Natural killer cell (primary cell): Measurements from ENCODE around the gene PRSS33. TPM values are rescaled to one million over a fixed set of nuclear protein-coding genes. Genes with fewer than 3 reads are reported as not detected.

Experiments used
- ATAC-seq, 3 donors: fragments of 150-1000 bp in 2 of 3; fragments of 200-7000 bp in 1 of 3; cut with Tn5 transposase; 1 replicate in 1 of 3; 2 replicates in 2 of 3; pipeline ENCODE4 v1.10.0; 2021; ENCODE audit warnings: mild to moderate bottlenecking in 2 of 3, moderate library complexity in 2 of 3
- DNase-seq, 2 donors: peaks; one replicate each; pipeline versions ENCODE4 v3.0.0 to v3.0.0-alpha.2; 2013 to 2021; ENCODE audit warnings: mixed read lengths in 1 of 2
- H3K27ac ChIP-seq: one replicate; pipeline ENCODE4 v1.5.1; 2013; ENCODE audit warnings: mild to moderate bottlenecking, low read length
- H3K27me3 ChIP-seq: one replicate; pipeline ENCODE4 v1.6.1; 2013; ENCODE audit warnings: low read length; ENCODE audit not compliant: control insufficient read depth, insufficient read depth
- H3K36me3 ChIP-seq: one replicate; pipeline ENCODE4 v1.6.1; 2013; ENCODE audit warnings: low read length; ENCODE audit not compliant: control insufficient read depth, insufficient read depth
- H3K4me1 ChIP-seq: one replicate; pipeline ENCODE4 v1.6.1; 2013; ENCODE audit warnings: low read length; ENCODE audit not compliant: control insufficient read depth, insufficient read depth
- H3K4me3 ChIP-seq: one replicate; pipeline ENCODE4 v1.5.1; 2013; ENCODE audit warnings: low read length
- H3K9me3 ChIP-seq: one replicate; pipeline ENCODE4 v1.6.1; 2013; ENCODE audit warnings: low read length; ENCODE audit not compliant: control insufficient read depth, insufficient read depth
- H3K27ac Mint-ChIP-seq, 2 donors: one replicate each; pipeline ENCODE4 v1.8.0; 2022; ENCODE audit warnings: mild to moderate bottlenecking in 2 of 2, mixed read lengths in 2 of 2, moderate library complexity in 1 of 2
- H3K27me3 Mint-ChIP-seq, 2 donors: one replicate each; pipeline ENCODE4 v1.8.0; 2022; ENCODE audit warnings: low read depth in 2 of 2, mixed read lengths in 2 of 2
- H3K36me3 Mint-ChIP-seq: one replicate; pipeline ENCODE4 v1.8.0; 2022; ENCODE audit warnings: mixed read lengths
- H3K4me1 Mint-ChIP-seq, 2 donors: one replicate each; pipeline ENCODE4 v1.8.0; 2022; ENCODE audit warnings: mixed read lengths in 2 of 2
- H3K4me3 Mint-ChIP-seq: one replicate; pipeline ENCODE4 v1.8.0; 2022; ENCODE audit warnings: mild to moderate bottlenecking, moderate library complexity, mixed read lengths
- H3K9me3 Mint-ChIP-seq, 2 donors: one replicate each; pipeline ENCODE4 v1.8.0; 2022; ENCODE audit warnings: mixed read lengths in 2 of 2
- WGBS: methylation state at CpG from one replicate; pipeline ENCODE4 v1.1.7; 2013; ENCODE audit warnings: missing lambda C conversion rate; ENCODE audit not compliant: insufficient coverage; 5-methylcytosine and 5-hydroxymethylcytosine counted together
- intact Hi-C: fragments of 100-400 bp; cut with micrococcal nuclease; formaldehyde crosslinking; loops from one replicate; pipeline ENCODE4 v1.14.2; 2022
- total RNA-seq, 4 donors: library from RNA; stranded (reverse); fragments of 120-200 nt in 1 of 4; gene quantifications; one replicate each; pipeline versions ENCODE4 v1.2.3 to v1.2.4, GENCODE V29; 2013 to 2022
- TF ChIP-seq, protein P1 (sequence below): fragments of 200-600 bp; IDR thresholded peaks from one replicate; pipeline ENCODE4 v1.8.0; 2022; ENCODE audit warnings: antibody characterized with exemption

Gene PRSS33
- total RNA-seq, 3 donors from 2014 or later (not counting 1 experiment from before 2014, with no cell fraction given), result 0.20 to 0.63 (median 0.54) TPM

DNA sequence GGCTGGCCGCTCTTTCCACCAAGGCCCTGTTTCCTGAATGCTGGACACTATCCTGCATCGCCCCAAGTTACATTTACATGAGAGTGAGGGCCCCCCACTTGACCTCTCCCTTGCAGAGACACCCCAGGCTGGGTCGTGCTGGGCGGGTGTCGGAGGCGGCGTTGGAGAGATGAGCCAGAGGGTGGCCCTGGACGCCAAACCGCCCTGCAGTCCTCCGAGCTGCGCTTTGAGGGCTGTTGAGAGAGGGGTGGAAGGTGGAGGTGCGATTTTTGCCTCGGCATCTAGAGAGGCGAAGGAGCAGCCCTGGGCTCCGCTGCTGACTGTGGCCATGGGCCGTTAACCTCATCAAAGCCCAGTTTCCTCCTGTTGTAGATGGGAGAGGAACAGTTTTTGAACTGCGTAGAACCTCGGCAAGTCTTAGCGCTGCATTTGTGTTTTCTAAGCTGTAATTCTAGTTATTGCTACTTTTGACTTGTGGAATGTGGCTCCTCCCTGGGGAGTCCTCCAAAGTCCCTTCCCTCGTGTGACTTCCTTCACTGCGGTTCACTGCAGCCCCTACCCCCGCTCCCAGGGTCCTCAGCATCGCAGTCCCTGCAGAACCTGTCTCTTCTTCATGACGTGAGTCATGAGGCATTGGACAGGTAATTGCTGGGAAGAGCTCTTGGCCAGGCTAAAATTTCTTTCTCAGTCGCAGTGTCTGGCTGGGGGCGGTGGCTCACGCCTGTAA lies 9.3 kb downstream of the PRSS33 start:
- ATAC-seq (peak; percentile 35 to 42 (median 41)), DNase-seq (peak; percentile 50 to 74)
- Histone ChIP-seq H3K36me3 (peaks cover 13% of the 10 kb centered on the region), H3K4me3 (peak overlapping the region; percentile 95), H3K27me3 (no peaks in the 10 kb centered on the region), H3K4me1 (peaks cover 49% of the 10 kb centered on the region), H3K9me3 (no peaks in the 10 kb centered on the region), H3K27ac (peak overlapping the region; percentile 95)
- Mint-ChIP-seq H3K9me3 (no peaks in the 10 kb centered on the region), H3K27me3 (no peaks in the 10 kb centered on the region), H3K36me3 (no peaks in the 10 kb centered on the region), H3K4me1 (peaks cover 19 to 32% of the 10 kb centered on the region in 2 donors), H3K27ac (peak overlapping the region; percentile 93 to 95), H3K4me3 (peak overlapping the region; percentile 90)
- TF ChIP-seq, protein P1, sequence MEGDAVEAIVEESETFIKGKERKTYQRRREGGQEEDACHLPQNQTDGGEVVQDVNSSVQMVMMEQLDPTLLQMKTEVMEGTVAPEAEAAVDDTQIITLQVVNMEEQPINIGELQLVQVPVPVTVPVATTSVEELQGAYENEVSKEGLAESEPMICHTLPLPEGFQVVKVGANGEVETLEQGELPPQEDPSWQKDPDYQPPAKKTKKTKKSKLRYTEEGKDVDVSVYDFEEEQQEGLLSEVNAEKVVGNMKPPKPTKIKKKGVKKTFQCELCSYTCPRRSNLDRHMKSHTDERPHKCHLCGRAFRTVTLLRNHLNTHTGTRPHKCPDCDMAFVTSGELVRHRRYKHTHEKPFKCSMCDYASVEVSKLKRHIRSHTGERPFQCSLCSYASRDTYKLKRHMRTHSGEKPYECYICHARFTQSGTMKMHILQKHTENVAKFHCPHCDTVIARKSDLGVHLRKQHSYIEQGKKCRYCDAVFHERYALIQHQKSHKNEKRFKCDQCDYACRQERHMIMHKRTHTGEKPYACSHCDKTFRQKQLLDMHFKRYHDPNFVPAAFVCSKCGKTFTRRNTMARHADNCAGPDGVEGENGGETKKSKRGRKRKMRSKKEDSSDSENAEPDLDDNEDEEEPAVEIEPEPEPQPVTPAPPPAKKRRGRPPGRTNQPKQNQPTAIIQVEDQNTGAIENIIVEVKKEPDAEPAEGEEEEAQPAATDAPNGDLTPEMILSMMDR, result no peak
- intact Hi-C loops, result loop anchor here (2.0 kb wide), 2 partner anchors 25 to 91 kb away; partner anchors contain the start of gene SRRM2
- 9% methylated on average over 27 of the region's 27 CpGs for WGBS

DNA sequence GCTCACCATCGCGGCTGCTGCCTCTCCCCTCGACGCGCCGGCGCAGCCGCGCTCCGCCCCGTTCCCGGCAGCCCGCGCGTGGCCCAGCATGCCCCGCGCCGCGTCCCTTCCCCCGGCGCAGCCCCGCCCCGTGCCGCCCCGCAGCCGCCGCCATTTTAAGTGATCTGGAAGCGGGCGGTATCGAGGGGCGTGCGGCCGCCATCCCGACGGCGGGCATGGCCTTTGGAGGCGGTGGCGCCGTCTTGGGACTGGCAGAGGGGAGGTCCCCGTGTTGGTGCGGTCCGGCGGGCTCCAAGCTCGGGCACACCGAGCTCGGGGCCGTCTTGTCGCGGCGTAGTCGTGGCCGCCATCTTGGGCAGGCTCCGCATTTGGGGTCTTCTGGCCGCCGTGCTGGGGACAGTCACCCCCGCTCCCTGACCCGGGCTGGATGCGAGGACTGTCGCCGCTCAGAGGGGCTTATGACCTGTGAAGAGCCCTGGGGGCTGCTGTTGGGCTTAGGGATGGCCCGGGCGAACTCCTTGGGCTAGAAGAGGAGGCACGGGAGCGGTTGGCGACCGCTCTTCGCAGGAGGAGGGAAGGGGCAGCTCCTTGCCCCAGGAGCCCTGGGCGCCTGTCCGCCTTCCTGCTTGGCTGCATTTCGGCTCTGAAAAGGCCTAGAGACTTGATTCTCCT lies 10.0 kb downstream of the PRSS33 start, which contains the start of gene ELOB:
Gene ELOB, minus strand, starts transcription at position 50 of the 672 bp plus-strand sequence. Its CDS starts 41 bp downstream, at position 9.
- peak within 1 kb of the TSS; percentile 90 for H3K4me3 Mint-ChIP-seq
- peaks cover 49% of the 10 kb centered on the region for H3K4me1 ChIP-seq
- H3K27ac ChIP-seq, result peak within 1 kb of the TSS; percentile 95
- peaks cover 7% of the 10 kb centered on the region for H3K36me3 Mint-ChIP-seq
- no peaks in the 10 kb centered on the region for H3K27me3 ChIP-seq
- ATAC-seq (peak; percentile 87 to 97 (median 88)), DNase-seq (peak; percentile 88 to 94)
- intact Hi-C loops, result loop anchor here (2.0 kb wide), 1 partner anchor 25 kb away; the partner anchor contains the start of gene SRRM2
- H3K9me3 ChIP-seq, result no peaks in the 10 kb centered on the region
- TF ChIP-seq, protein P1, result no peak
- peaks cover 17% of the 10 kb centered on the region for H3K36me3 ChIP-seq
- H3K27ac Mint-ChIP-seq, result peak within 1 kb of the TSS; percentile 93 to 95
- H3K4me3 ChIP-seq, result peak within 1 kb of the TSS; percentile 95
- peaks cover 25 to 32% of the 10 kb centered on the region in 2 donors for H3K4me1 Mint-ChIP-seq
- no peaks in the 10 kb centered on the region for H3K27me3 Mint-ChIP-seq
- under 1% methylated on average over 70 of the region's 70 CpGs for WGBS
- H3K9me3 Mint-ChIP-seq, result no peaks in the 10 kb centered on the region

DNA sequence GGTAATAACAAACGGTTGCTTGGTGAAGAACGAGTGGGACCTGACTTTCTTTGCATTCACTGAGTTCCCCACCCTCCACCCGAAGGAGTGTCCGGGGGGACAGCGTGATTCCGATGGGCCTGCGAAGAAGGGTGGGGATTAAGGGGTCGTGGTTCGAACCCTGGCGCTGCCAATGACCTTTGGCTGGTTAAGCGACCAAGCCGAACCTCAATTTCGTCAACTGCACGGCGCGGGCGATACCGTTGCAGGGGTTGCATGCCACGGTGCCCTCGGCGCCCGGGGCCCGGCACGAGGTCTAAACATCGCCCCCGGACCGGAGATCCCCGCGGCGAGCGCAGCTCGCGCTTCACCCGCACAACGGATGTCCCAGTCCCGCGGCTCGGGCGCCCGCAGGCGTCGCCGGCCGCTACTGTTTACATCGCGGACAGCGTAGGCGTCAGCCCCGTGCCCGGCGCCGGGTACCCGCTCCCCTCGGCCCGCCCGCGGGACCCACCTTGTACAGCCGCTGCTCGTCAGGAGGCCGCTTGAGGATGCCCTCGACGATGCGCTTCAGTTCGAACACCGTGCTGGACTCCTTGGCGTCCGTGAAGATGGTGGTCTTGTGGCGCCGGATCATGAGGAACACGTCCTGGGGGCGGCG lies 10.7 kb downstream of the PRSS33 start:
- Histone ChIP-seq H3K4me3 (peak overlapping the region; percentile 73), H3K27ac (peak overlapping the region; percentile 79), H3K36me3 (peaks cover 23% of the 10 kb centered on the region), H3K9me3 (no peaks in the 10 kb centered on the region), H3K27me3 (no peaks in the 10 kb centered on the region), H3K4me1 (peaks cover 49% of the 10 kb centered on the region)
- TF ChIP-seq, protein P1, result no peak
- Mint-ChIP-seq H3K27me3 (no peaks in the 10 kb centered on the region), H3K9me3 (no peaks in the 10 kb centered on the region), H3K36me3 (peaks cover 8% of the 10 kb centered on the region), H3K27ac (peak overlapping the region; percentile 93 to 95), H3K4me1 (peaks cover 29 to 38% of the 10 kb centered on the region in 2 donors), H3K4me3 (peak overlapping the region; percentile 89)
- peak; percentile 34 to 56 (median 53) for ATAC-seq
- peak; percentile 51 to 63 for DNase-seq
- under 1% methylated on average over 70 of the region's 72 CpGs for WGBS
- intact Hi-C loops, result loop anchor here (2.0 kb wide), 1 partner anchor 24 kb away; the partner anchor contains the start of gene SRRM2
